Measurements from ENCODE around the gene C12orf43. TPM values are rescaled to one million over a fixed set of nuclear protein-coding genes. Genes with fewer than 3 reads are reported as not detected.
A peak's percentile ranks its signal among the peaks of the same experiment; 100 is the strongest.

C12orf43 gene
- total RNA-seq, 4 donors from 2014 or later: 7.0 to 32.2 (median 18.0) TPM

DNA sequence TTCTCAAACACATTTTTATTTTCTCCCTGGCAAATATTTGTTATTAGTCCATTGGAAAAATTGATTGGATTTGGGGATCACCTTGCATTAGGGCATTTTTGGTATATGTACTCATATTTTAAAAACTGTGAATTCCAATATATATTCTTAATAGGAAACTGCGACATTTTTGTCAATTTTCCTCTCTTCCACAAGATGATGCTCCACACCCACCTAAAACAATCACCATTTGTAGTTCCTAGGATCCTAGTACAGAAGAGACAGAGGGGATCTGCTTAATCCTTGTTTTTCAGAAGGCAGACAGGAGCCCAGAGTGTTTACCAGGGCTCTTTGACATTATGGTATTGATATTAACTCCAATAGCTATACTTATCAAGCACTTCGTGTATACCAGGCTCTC, 45.5 kb upstream of the C12orf43 start:
- no peaks in the 10 kb centered on the region for H3K27me3 ChIP-seq
- no peaks in the 10 kb centered on the region for H3K36me3 ChIP-seq
- 37 to 48% methylated on average over 2 of the region's 2 CpGs for WGBS, 2 donors (ENCODE audit: low coverage in 1 of 2)
- H3K9me3 ChIP-seq: no peaks in the 10 kb centered on the region
- no peak overlapping the region for H3K4me3 ChIP-seq
- H3K4me1 ChIP-seq: peaks cover 0 to 10% (median 4%) of the 10 kb centered on the region in 4 donors
- intact Hi-C loops (cut with DNase I; ENCODE audit: low total_unique reads) (no loop called here), in situ Hi-C loops (cut with MboI; ENCODE audit: low pct_ligation_motif_present in 1 of 4, low pct_unique_long_range_greater_than_20kb in 1 of 4, low sequenced_read_pairs in 3 of 4) (no loop called here)
- no peak for DNase-seq
- H3K27ac ChIP-seq: no peak overlapping the region
- TF ChIP-seq EP300 (IDR thresholded peaks at IDR 0.05; ENCODE audit: low read depth): no peak
- TF ChIP-seq POLR2A (IDR thresholded peaks at IDR 0.05): no peak
- TF ChIP-seq POLR2AphosphoS5 (IDR thresholded peaks at IDR 0.05): no peak
- TF ChIP-seq, protein P1, sequence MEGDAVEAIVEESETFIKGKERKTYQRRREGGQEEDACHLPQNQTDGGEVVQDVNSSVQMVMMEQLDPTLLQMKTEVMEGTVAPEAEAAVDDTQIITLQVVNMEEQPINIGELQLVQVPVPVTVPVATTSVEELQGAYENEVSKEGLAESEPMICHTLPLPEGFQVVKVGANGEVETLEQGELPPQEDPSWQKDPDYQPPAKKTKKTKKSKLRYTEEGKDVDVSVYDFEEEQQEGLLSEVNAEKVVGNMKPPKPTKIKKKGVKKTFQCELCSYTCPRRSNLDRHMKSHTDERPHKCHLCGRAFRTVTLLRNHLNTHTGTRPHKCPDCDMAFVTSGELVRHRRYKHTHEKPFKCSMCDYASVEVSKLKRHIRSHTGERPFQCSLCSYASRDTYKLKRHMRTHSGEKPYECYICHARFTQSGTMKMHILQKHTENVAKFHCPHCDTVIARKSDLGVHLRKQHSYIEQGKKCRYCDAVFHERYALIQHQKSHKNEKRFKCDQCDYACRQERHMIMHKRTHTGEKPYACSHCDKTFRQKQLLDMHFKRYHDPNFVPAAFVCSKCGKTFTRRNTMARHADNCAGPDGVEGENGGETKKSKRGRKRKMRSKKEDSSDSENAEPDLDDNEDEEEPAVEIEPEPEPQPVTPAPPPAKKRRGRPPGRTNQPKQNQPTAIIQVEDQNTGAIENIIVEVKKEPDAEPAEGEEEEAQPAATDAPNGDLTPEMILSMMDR (IDR thresholded peaks at IDR 0.05): peak in 1 of 5 experiments; percentile 5

DNA sequence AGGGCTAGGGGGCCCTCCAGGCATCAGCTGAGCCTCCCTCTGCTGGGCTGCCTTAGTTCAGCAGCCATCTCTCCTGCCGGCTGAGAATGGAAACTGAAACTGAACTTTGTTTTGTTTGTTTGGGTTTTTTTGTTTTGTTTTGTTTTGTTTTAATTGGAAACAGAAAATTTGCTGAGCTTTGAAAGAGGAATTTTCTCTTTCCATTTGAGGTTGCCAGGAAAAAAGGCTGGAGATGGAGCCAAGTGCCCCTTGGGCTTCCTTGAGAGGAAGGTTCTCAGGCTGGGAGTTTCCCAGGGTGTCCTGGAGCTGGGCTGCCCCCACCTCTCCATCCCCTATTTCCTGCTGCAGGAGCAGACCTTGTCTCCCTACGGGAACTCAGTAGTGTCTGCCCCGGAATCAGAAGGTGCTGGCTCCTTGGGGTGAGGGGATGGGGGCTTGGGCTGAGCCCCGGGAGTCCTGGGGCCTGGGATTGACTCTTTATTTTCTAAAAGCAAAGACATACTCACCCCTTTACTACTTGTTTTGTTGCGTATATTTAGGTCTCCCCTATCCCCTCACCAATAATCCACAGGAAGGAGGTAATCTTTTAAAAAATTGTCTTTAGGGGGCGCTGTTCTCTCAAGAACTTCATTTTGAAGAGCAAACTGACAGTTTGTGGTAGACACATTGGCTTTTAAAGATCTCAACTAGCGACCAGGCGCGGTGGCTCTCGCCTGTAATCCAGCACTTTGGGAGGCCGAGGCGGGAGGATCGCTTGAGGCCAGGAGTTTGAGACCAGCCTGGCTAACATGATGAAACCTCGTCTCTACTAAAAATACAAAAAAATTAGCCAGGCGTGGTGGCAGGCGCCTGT, 44.1 kb upstream of the C12orf43 start:
- H3K27ac ChIP-seq: peak overlapping the region; percentile 47 to 75 (median 66)
- intact Hi-C loops (cut with DNase I; ENCODE audit: low total_unique reads) (no loop called here), in situ Hi-C loops (cut with MboI; ENCODE audit: low pct_ligation_motif_present in 1 of 4, low pct_unique_long_range_greater_than_20kb in 1 of 4, low sequenced_read_pairs in 3 of 4) (no loop called here)
- peak; percentile 45 for DNase-seq
- H3K4me1 ChIP-seq: peaks cover 0 to 10% (median 4%) of the 10 kb centered on the region in 4 donors
- TF ChIP-seq, protein P1 (IDR thresholded peaks at IDR 0.05): peak; percentile 26 to 69 (median 45)
- TF ChIP-seq POLR2A (IDR thresholded peaks at IDR 0.05) (no peak), POLR2AphosphoS5 (IDR thresholded peaks at IDR 0.05) (no peak), EP300 (IDR thresholded peaks at IDR 0.05; ENCODE audit: low read depth) (no peak)
- H3K9me3 ChIP-seq: no peaks in the 10 kb centered on the region
- no peaks in the 10 kb centered on the region for H3K27me3 ChIP-seq
- peak overlapping the region in 2 of 4 donors; percentile 27 to 43 for H3K4me3 ChIP-seq
- H3K36me3 ChIP-seq: no peaks in the 10 kb centered on the region
- WGBS, 2 donors (ENCODE audit: low coverage in 1 of 2): 7 to 50% methylated on average over 3 to 16 of the region's 16 CpGs

DNA sequence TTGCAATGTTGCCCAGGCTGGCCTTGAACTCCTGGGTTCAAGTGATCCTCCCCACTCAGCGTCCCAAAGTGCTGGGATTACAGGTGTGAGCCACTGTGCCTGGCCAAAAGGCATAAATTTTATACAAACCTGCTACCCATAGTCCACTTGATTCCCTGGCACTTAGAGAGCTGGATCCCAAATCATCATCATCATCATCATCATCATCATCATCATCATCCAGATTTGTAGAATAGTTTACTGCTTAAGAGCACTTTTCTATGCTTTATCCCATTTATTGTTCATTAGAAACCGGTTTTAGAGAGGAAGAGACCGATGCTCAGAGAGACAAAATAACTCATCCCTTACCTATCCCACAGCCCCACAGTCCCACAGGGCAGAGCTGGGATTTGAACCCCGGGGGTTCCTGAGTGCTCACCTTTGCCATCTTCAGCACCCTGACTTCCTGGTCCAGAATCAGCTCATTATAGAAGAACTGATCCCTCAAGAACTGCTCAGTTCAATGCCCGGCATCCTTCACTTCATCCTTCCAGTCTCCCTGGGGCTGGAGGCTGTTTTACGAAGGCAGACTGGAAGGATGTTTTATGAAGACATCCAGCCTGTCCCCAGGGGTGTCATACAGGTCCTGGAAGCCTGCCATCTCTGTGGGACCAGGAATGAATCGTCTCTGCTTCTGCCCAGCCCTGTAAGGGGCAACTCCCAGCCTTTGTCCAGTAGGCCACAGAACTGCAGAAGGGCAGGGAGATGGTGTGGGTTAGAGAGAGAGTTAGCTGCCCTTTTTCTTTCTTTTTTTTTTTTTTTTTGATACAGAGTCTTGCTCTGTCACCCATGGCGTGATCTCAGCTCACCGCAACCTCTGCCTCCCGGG, 43.0 kb upstream of the C12orf43 start:
- DNase-seq: no peak
- 82 to 97% methylated on average over 4 to 10 of the region's 10 CpGs for WGBS, 2 donors (ENCODE audit: low coverage in 1 of 2)
- in situ Hi-C loops (cut with MboI; ENCODE audit: low pct_ligation_motif_present in 1 of 4, low pct_unique_long_range_greater_than_20kb in 1 of 4, low sequenced_read_pairs in 3 of 4): no loop called here
- Histone ChIP-seq H3K4me3 (no peak overlapping the region), H3K36me3 (no peaks in the 10 kb centered on the region), H3K27me3 (no peaks in the 10 kb centered on the region), H3K27ac (peak overlapping the region in 3 of 4 donors; percentile 58 to 75 (median 74)), H3K4me1 (peaks cover 0 to 10% (median 4%) of the 10 kb centered on the region in 4 donors), H3K9me3 (no peaks in the 10 kb centered on the region)
- TF ChIP-seq EP300 (IDR thresholded peaks at IDR 0.05; ENCODE audit: low read depth): no peak
- TF ChIP-seq, protein P1 (IDR thresholded peaks at IDR 0.05): no peak
- TF ChIP-seq POLR2AphosphoS5 (IDR thresholded peaks at IDR 0.05): no peak
- TF ChIP-seq POLR2A (IDR thresholded peaks at IDR 0.05): no peak
- intact Hi-C loops (cut with DNase I; ENCODE audit: low total_unique reads): no loop called here

DNA sequence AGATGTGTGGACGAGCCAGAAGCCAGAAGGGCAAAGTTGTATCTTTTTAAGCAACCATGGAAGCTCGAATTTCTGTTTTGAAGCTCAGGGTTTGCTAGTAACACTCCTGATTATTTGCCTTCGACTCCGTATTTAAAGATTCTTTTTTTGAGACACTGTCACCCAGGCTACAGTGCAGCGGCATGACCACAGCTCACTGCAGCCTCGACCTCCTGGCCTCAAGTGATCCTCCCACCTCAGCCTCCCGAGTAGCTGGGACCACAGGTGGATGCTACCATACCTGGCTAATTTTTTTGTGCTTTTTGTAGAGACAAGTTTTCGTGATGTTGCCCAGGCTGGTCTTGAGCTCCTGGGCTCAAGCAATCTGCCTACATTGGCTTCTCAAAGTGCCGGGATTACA, 41.5 kb upstream of the C12orf43 start:
- intact Hi-C loops (cut with DNase I; ENCODE audit: low total_unique reads) (no loop called here), in situ Hi-C loops (cut with MboI; ENCODE audit: low pct_ligation_motif_present in 1 of 4, low pct_unique_long_range_greater_than_20kb in 1 of 4, low sequenced_read_pairs in 3 of 4) (no loop called here)
- H3K27me3 ChIP-seq: no peaks in the 10 kb centered on the region
- H3K9me3 ChIP-seq: no peaks in the 10 kb centered on the region
- no peak for TF ChIP-seq POLR2AphosphoS5 (IDR thresholded peaks at IDR 0.05)
- no peak for TF ChIP-seq EP300 (IDR thresholded peaks at IDR 0.05; ENCODE audit: low read depth)
- TF ChIP-seq, protein P1 (IDR thresholded peaks at IDR 0.05): no peak
- TF ChIP-seq POLR2A (IDR thresholded peaks at IDR 0.05): no peak
- H3K4me1 ChIP-seq: peaks cover 0 to 10% (median 4%) of the 10 kb centered on the region in 4 donors
- no peak overlapping the region for H3K4me3 ChIP-seq
- no peak for DNase-seq
- WGBS, 2 donors (ENCODE audit: low coverage in 1 of 2): 40 to 75% methylated on average over 1 to 9 of the region's 9 CpGs
- H3K36me3 ChIP-seq: no peaks in the 10 kb centered on the region
- H3K27ac ChIP-seq: no peak overlapping the region
